GM18861 (cell line): Measurements from ENCODE around the gene SEPHS1.
"Not testable (repeated sequence)": the region's sequence is repeated elsewhere in the genome, so short reads cannot be mapped to it uniquely, and the experiment has no call there.

Source experiments
- ATAC-seq: cut with Tn5 transposase; IDR thresholded peaks from one replicate; pipeline ENCODE4 v1.9.1; 2021; ENCODE audit not compliant: unreplicated experiment

SEPHS1 gene

GRCh38 chr10:13365243-13365642 is 17.1 kb upstream of the SEPHS1 start:
- no peak for ATAC-seq

DNA sequence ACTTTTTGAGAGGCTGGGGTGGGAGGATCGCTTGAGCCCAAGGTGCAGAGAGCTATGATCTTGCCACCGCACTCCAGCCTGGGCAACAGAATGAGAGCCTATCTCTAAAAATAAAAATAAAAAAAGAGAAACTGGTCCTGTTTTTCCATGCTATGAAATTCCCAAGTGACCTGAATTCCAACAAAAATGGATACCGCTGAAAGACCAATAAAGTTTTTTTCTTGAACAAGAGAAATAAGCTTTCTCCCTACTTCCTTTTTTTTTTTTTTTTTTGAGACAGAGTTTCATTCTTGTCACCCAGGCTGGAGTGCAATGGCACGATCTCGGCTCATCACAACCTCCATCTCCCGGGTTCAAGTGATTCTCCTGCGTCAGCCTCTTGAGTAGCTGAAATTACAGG is 12.5 kb upstream of the SEPHS1 start:
- no peak for ATAC-seq

DNA sequence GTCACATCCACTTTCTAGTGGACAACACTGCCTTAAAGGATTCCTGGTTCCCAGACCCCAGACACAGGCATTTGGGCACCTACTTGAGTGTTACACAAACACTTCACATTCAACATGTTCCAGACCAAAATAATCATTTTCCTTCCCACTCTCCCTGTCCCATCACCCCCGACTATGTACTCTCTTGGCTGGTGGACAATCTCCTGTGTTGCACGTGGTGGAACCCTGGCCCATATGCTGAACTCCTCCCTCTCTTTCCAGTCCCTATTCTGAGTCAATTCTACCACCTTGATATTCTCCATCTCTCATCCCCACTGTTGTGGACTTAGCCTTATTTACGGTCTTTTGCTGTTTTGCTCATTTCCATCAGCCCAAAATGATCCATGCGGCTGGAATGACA is 8.3 kb upstream of the SEPHS1 start:
- ATAC-seq = no peak

DNA sequence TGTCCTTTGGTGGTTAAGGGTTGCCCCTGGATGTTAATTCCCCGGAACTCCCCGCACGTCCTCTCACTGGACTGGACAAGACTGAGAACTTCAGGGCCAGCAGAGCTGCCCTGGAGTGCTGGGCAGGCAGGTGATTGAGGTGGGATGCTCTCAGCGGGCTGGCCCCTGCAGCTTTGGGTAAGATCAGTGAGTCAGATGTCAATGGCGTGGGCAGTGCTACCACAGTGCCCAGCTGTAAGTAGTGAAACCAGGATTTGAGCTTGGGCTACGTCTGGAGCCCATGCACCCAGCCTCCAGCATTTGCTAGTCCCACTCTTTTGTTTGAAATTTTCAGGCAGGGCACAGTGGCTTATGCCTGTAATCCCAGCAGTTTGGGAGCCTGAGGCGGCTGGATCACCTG is 6.7 kb upstream of the SEPHS1 start:
- no peak for ATAC-seq

DNA sequence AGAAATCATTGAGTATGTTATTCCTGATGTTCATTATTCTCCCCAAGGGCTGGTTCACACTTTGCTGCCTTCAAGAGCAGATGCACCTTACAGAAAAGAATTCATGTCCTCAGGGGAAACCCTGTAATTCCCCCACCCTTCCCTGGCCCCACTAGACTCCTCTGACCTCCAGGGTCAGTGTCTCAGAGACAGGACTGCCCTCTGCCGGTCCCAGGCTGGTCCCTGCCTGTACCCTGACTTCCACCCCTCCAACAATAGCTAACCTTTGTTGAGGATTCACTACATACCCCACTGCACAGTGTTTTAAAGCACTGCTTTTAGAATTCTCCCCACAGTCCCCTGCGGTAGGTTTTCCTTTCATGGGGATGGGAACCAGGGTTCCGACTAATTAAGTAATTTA is 4.4 kb upstream of the SEPHS1 start:
- no peak for ATAC-seq

- ATAC-seq = peak; percentile 21
Observed at GRCh38 chr10:13351340-13351915, 3.3 kb upstream of the SEPHS1 start.

DNA sequence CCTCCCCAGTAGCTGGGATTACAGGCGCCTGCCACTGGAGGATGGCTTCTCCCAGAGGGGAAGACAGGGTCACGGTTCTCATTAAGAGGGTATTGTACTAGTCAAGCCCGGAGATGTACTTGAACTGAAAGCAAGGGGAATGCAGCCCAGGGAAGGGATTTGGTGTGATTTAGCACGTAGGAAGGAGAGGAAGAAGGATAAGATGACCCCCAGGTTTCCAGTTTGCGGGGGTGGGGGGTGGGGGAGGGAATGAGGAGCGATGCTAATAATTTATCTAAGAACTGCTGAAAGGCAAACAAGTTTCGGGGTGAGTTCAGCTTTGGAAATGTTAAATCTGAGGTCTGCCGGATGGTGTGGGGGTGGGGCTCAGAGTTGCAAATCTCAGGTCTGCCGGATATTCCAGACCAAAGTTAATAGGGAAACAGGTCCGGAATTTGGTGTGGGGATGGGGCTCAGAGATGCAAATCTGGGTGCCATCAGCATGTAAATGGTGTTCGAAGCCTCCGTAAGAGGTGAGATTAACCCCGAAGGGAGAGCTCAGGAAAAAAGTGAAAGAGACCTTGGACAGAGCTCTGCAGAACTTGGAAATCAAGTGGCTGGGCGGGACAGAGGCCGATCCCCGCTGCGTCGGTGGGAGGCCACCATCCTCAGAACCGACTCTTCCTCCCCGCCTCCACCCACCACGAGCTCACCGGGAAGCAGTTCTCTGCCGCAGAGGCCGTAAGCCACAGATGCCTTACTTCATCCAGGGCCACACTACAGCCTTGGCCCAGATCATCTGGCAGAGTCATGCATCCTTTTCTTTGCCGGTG is 1.6 kb upstream of the SEPHS1 start:
- no peak for ATAC-seq

- peak; percentile 45 for ATAC-seq
Observed at GRCh38 chr10:13347500-13348156, 465 bp downstream of the SEPHS1 start.

- peak; percentile 19 for ATAC-seq
Observed at GRCh38 chr10:13347043-13347499, 1.0 kb downstream of the SEPHS1 start.

DNA sequence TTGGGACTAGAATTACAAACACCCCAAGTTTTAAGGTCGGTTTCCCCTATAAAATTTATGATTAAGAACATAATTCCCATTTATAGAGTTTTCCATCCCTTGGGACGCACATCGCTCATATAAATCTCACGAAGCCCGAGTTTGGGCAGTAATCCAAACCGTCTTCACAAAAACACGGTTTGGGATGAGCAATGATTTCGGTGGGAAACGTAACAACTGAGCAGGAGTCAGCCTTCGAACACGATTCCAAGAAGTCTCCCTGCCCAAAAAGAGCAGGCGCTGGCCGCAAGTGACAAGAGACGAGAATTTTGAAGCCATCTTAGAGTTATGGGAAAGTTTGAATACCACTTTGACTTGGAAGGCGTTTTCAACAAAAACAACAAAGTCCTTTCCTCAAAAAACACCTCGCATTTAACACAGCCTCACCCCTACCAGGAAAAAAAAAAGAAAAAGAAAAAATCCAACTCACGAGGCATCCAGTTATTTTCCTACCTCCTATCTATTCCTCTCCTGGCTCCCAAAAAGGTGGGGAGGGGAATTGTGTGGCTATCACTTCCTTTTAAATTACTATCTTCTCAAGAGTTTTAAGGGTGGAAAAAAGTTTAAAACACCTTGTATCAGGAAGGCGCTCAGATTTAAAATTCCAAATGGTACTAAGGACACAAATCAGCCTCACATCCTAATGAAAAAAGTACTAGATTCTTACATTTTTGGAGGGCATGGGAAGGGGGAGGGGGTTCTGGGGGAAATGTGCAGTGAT is 1.6 kb downstream of the SEPHS1 start:
- ATAC-seq = no peak

DNA sequence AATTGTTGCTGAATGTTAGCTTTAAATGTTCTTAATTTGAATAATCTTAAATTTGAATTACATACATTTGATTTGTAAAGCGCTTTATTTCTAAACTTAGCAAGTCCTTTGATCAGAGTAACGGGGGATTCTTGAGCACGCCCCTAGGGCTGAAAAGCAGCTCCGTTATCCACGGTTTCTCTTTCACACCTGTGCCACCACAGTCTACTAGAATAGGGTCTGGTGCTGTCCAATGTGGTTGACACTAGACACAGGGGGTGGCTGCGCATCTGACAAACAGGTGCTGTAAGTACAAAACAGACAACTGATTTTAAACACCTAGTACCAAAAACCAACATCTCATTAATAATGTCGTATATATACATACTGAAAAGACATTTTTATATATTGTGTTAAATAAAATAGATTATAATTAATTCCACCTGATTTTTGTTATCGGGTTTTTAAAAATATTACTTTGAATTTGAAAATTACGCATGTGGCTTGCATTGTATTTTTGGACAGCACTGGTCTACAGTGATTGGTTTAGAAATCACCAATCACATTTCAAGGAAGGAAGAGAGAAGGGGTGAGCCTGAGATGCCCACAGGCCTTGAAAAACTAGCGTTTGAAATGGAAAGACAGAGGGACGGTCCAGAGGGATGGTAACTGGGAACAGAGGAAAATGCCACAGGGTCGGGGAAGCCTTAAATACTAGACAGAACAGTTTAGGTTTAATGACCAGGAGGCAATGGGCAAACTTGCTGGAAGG is 7.3 kb downstream of the SEPHS1 start:
- peak; percentile 82 for ATAC-seq

GRCh38 chr10:13340068-13340467 is 8.0 kb downstream of the SEPHS1 start:
- ATAC-seq = no peak

GRCh38 chr10:13338390-13339110 is 9.5 kb downstream of the SEPHS1 start:
- ATAC-seq = no peak

GRCh38 chr10:13337827-13338196 is 10.3 kb downstream of the SEPHS1 start:
- no peak for ATAC-seq

DNA sequence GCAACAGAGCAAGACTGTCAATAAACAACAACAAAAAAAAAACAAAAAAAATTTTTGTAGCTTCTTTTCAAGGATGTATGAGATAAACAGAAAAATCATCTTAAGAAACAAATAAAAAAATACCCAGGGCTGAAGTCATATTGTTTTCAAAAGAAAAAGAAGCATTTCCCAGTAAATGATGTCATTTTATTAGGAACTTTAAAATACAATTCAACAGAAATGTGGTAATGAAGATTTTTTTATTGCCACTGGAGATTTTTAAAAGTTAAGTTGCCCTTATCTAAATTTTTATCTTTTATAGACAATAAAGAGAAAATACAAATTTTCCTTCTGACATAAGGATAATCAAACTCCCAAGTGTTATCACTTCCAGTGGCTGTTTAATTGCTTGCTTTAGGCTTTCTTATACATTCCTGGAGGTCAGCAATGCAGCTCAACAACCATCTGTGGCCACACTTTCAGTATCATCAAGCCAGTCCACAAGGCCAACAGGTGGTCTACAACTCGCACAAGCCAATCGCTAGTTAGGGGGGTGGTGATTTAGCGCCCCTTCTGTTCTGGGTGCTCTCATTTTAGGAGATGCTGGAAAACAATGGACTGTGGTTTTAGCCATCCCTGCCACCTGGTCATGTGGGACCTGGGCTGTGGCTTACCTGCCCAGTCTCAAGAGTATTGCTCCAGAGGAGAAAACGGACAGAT is 10.8 kb downstream of the SEPHS1 start:
- ATAC-seq = no peak

DNA sequence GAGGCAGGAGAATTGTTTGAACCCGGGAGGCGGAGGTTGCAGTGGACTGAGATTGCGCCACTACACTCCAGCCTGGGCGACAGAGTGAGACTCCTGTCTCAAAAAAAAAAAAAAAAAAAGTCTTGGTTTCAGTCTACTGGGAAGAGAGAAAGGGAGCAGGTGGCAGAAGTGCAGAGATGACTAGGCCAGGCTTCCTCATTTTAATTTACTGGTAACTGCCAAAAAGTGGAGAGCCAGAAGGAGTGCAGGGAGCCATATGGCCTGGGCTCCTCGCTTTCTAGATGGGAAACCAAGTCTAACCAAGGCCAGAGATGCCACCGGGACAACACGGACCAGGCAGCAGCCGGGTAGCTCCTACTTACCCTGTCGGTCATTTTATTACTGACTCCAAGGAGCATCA is 12.2 kb downstream of the SEPHS1 start:
- ATAC-seq = no peak

- no peak for ATAC-seq
Observed at GRCh38 chr10:13334556-13334955, 13.5 kb downstream of the SEPHS1 start.

DNA sequence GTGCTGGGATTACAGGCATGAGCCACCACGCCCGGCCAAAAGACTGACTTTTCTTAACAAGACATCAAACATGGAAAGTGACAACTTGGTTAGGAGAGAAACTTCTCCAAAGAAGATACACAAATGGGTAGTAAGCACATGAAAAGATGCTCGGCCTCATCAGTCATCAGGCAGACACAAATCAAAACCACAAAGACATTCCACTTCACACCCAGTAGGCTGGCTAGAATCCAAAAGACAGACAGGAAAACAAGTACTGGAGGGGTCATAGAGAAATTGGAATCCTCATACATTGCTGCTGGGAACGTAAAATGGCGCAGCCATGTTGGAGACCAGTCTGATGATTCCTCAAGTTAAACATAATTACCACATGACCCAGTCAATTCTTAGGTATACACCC is 16.4 kb downstream of the SEPHS1 start:
- no peak for ATAC-seq

DNA sequence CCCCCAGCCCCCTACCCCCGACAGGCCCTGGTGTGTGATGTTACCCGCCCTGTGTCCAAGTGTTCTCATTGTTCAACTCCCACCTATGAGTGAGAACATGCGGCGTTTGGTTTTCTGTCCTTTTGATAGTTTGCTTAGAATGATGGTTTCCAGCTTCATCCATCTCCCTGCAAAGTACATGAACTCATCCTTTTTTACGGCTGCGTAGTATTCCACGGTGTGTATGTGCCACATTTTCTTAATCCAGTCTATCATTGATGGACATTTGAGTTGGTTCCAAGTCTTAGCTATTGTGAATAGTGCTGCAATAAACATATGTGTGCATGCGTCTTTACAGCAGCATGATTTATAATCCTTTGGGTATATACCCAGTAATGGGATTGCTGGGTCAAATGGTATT is 17.1 kb downstream of the SEPHS1 start:
- ATAC-seq = not testable (repeated sequence)

- ATAC-seq = no peak
Observed at GRCh38 chr10:13329565-13329964, 18.5 kb downstream of the SEPHS1 start.
